GM19372 (cell line): ENCODE results near the gene SNRNP70.
"Not testable (repeated sequence)": the region's sequence is repeated elsewhere in the genome, so short reads cannot be mapped to it uniquely, and the experiment has no call there.

ENCODE experiments used
- ATAC-seq: cut with Tn5 transposase; IDR thresholded peaks from one replicate; pipeline ENCODE4 v1.9.1; 2021; ENCODE audit warnings: mild to moderate bottlenecking, low read depth, moderate library complexity; ENCODE audit not compliant: unreplicated experiment

SNRNP70 gene

DNA sequence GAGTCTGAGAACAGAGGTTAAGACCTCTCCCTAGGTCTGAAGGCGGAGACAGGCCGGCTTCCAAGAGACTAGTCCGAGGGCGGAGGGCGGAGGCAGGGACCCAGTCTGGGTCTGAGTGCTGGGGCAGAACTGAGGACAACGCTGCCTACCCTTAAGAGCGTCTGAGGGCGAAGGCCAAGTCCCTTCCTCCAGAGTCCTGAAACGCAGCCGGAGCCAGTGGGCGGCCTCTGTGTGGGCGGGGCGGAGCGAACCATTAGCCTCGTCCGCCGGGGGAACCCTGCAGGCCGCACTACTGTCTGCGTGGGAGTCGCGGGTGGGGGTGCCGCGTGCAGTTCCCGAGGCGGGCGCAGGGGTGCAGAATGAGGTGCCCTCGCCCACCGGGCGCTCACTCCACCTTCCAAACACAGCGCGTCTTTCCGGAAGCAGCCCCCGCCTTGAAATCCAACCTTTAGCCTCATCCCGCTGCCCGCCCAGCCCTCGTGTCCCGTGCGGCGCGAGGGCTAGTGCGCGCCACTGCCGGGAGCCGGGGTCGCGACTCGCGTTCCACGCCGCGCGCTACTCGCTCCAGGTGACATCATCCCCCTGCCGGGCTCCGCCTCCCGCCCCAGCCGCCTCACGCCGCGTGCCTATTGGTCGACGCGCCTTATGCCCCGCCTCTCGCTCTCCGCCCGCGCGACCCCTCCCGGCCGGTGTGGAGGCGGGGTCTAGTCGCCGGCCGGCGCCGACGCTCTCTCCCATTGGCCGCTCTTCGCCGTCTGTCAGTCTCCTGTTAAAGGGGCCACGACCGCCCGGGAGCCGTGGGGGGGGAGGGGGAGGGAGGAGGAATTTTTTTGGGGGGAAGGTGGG, 33.5 kb downstream of the SNRNP70 start, which contains the start of gene C19orf73:
Gene C19orf73 (minus strand): TSS at position 579 of the 846 bp plus-strand sequence. CDS start 121 bp downstream, at position 458.
- peak; percentile 80 for ATAC-seq

DNA sequence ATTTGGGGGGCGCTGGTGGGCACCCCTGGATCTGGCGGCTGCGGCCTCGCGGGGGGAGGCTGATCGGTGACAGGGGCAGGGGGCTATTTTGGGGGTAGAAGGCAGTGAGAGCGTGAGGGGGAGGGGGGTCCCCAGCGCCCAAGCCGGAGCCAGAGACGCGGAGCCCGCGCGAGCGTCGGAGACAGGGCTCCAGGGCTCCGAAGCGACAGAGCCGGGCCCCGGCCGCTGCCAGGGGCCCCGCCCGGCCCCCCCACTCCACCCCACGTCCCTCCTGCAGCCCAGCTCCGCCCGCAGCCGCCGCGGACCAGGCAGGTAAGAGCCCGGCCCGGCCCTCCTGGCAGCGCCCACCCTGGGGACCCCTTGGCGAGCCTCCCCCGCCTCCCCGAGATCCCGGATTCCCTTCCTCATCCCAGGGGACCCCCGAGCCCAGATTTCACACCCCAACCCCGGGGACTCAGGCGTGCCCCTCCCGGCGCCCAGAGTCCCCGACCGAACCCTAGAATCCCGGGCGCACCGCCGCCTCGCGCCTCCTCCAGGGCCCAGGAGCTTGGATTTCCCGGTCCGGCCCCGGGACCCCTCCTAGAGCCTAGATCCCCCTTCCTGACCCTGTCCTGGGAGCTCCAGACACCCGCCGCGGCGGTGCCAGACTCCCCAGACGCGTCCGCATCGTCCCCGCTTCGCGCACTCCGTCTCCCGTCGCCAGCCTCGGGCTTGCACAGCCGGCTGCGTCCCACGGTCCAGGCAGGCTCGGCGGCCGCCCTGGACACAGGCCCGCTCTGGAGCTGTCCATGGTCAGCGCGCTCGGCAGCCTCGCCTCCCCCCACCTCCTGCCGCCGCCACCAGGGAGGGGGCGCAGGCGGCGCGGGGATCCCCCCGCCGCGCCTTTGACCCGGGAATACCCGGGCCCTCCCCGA, 34.4 kb downstream of the SNRNP70 start, which contains the start of gene PPFIA3:
Gene PPFIA3 (plus strand): TSS at position 134 of the 914 bp plus-strand sequence. CDS start 8,330 bp downstream, outside the sequence.
- no peak for ATAC-seq

DNA sequence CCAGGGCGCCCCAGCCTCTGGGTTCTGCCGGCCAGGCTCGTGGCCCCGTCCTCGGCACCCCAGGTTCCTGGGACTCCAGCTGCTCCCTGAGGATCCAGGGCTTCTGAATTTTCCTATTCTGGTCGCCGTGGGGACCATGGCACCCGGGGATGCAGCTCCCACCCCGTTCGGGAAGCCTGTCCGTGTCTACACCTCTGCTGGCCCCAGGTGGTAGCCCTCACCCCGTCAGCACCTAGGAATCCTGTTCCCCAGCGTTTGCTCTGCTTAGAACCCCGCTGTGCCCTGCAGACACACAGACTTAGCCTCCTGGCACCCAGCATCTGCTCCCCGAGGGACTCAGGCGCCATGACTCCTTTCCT, 35.1 kb downstream of the SNRNP70 start:
- no peak for ATAC-seq

DNA sequence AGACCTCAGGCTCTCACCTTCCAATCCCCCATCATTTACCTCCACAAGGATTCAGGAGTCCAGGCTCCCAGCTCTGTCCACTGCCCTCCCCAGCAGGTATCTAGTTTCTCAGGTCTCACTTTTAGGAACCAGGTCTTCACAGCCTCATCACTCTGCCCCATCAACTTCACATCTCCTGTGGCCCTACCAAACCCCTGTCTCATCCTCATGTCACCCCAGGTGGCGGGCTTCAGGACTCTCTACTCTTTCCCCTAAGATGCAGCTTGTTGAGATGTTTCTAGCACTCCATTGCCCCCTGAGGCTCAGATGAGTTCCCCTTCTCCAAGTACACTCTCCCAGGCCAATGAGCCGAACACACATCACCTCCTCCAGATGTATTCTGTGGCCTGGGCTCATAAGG, 35.6 kb downstream of the SNRNP70 start:
- no peak for ATAC-seq

DNA sequence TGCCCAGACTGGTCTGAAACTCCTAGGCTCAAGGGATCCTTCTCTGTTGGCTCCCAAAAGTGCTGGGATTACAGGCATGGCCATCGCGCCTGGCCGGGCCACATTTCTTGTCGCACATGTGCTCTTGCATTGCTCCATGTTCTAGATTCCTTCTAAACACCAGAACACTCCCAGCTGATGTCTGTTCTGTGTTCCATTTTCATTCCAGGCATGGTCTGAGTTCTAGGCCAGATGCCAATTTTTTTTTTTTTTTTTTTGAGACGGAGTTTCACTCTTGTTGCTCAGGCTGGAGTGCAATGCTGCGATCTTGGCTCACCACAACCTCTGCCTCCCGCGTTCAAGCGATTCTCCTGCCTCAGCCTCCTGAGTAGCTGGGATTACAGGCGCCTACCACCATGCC, 36.6 kb downstream of the SNRNP70 start:
- not testable (repeated sequence) for ATAC-seq

DNA sequence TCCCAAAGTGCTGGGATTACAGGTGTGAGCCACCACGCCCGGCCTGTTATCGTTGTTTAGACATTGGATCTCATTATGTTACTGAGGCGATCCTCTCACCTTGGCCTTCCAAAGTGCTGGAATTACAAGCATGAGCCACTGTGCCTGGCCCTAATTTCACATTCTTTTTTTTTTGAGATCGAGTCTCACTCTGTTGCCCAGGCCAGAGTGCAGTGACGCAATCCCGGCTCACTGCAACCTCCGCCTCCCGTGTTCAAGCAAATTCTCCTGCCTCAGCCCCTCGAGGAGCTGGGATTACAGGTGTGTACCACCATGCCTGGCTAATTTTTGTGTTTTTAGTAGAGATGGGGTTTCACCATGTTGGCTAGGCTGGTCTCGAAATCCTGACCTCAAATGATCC, 38.0 kb downstream of the SNRNP70 start:
- not testable (repeated sequence) for ATAC-seq

DNA sequence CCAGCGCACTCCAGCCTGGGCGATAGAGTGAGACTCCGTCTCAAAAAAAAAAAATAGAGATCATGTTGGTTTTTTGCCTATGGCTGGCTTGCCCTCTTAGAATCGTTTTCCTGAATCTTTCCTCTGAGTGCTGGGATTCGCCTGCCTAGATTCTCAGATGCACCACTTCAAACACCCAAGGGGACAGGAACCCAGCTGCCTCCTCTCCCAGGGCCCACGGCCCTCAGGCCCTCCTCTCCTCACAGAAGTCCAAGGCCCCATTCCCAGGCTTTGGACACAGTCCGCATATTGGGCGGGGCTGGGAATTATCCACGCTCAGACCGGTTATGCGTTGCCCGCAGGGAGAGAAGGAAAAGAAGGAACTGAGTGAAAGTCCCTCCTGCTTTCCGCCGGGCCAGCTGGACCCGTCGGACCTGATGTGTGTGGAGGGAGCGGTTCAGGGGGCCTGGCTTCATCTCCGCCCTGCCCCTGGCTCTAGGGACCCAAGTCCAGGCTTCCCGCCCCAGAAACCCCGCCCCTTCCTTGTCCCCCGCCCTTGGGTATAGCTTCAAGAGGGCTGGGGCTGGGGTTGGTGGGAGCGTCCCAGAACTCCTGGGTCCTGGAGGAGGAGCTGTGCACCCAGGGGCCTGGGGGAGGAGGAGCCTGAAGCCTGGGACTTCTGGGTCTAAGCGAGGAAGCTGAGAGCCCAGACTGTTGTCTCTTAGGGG, 39.9 kb downstream of the SNRNP70 start:
- no peak for ATAC-seq

DNA sequence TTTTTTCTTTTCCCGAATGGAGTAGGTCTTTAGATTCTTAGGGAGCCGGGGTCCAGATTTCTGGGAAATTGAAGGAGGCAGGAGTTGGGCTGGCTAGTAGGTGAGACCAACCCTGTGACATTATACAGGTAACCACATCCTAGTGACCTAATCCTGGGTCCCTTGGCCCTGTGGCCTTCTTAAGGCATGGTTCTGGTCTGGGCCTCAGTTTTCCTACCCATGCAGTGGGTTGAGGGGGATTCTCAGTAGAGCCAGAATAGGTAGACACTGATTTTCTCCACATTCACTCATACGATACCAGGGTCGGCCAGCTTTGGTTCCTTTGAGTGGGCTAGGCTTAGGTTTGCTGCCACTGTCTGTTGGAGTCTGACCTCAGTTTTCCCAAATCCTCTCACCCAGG, 41.3 kb downstream of the SNRNP70 start:
- ATAC-seq, result no peak

DNA sequence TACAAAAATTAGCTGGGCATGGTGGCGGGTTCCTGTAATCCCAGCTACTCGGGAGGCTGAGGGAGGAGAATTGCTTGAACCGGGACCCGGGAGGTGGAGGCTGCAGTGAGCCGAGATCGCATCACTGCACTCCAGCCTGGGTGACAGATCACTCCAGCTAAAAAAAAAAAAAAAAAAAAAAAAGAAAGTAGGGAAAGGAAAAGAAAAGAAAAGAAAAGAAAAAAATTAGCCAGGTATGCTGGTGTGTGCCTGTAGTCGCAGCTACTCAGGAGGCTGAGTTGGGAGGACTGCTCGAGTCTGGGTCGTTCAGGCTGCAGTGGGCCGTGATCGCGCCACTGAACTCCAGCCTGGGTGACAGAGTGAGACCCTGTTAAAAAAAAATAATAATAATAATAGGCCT, 42.0 kb downstream of the SNRNP70 start:
- not testable (repeated sequence) for ATAC-seq

DNA sequence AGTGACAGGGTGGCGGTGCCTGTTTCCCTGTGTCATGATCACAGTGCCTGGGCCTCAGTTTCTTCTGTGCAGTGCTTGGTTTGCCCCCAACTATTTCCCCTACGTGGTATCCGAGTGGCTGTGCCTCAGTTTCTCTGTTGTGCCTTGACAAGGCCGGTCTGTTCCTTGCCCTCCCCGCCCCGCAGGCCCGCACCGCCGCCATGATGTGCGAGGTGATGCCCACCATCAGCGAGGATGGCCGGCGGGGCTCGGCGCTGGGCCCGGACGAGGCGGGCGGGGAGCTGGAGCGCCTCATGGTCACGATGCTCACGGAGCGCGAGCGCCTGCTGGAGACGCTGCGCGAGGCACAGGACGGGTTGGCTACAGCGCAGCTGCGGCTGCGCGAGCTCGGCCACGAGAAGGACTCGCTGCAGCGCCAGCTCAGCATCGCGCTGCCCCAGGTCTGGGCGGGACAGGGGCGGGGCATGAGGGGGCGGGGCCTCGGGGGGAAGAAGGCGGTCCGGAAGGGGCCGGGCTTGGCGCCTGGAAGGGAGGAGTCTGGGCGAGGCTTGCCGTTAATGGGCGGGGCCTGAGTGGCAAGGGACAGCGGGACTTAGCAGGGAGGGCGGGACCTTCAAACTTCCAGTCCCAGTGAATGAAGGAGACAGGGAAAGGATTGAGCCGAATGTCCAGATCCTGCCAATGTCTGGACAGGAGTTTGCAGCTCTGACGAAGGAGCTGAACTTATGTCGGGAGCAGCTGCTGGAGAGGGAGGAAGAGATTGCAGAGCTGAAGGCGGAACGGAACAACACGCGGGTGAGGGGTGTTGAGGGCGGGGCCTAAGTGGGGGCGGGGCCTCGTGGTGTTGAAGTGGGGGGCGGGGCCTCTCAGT, 42.7 kb downstream of the SNRNP70 start:
- ATAC-seq, result peak; percentile 86

DNA sequence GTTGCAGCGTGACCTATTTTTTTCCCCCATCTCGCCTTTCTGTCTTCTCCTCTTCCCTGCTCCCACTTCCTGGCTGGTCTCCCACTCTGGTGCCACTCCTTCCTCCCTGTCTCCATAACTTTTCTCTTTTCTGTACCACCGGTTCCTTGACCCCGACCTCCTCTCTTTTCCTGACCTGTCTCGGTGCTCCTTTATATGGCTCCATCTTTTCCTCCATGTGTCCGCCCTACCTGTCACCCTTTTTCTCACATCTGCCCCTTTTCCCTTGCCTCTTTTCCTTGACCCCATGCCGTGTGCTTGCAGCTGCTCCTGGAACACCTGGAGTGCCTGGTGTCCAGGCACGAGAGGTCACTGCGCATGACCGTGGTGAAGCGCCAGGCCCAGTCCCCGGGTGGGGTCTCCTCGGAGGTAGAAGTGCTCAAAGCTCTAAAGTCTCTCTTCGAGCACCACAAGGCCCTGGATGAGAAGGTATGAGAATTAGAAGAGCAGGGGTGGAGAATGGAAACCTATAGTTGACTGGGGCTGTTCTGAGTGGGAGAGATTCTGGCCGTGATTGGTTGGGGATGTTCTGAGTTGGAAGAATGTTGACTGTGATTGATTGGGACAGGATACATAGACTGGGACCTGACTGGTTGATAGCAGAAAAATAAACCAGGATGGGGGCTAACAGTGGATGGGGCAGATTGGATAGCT, 43.4 kb downstream of the SNRNP70 start:
- no peak for ATAC-seq

DNA sequence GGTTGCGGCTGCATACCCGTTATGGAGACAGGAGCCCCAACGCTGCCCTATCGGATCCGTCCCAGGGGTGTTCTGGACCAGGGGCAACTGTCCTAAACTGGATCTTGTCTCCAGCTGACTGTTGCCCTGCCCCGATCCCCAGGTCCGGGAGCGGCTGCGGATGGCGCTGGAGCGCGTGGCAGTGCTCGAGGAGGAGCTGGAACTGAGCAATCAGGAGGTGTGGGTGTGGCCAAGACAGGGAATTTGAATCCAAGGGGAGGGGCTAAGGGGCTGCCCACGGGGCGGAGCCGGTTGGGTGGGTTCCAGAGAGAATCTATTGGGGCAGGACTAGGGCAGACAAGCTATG, 44.0 kb downstream of the SNRNP70 start:
- ATAC-seq, result no peak

DNA sequence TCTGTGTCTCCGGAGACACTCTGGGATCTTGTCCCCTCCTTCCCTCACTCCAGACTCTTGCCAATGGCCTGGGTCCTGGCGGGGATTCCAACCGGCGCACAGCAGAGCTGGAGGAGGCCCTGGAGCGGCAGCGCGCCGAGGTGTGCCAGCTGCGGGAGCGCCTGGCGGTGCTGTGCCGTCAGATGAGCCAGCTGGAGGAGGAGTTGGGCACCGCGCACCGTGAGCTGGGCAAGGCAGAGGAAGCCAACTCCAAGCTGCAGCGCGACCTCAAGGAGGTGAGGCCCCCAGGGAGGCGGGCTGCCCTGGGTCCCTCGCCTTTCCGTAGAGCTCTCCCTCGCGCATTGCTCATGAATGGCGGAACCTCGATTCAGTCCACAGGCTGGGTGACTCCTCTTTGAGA, 45.1 kb downstream of the SNRNP70 start:
- no peak for ATAC-seq

DNA sequence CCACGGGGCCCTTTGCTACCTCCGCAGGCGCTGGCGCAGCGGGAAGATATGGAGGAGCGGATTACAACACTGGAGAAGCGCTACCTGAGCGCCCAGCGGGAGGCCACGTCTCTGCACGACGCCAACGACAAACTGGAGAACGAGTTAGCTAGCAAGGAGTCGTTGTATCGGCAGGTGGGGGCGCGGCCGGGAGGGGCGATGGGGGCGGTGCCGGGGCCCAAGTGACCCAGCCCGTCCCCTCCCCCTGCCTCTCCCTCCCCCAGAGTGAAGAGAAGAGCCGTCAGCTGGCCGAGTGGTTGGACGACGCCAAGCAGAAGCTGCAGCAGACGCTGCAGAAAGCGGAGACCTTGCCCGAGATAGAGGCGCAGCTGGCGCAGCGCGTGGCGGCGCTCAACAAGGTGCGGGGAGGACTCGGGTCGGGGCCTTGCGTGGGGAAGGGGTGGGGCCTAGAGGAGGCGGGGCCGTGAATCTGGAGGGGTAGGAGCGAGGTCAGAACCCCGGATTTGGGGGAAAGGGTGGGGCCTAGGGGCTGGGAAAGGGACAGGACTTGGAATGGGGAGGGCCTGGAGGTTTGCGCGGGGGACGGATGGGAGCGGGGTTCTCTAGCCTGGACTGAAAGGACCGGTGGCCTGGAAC, 47.8 kb downstream of the SNRNP70 start:
- no peak for ATAC-seq

DNA sequence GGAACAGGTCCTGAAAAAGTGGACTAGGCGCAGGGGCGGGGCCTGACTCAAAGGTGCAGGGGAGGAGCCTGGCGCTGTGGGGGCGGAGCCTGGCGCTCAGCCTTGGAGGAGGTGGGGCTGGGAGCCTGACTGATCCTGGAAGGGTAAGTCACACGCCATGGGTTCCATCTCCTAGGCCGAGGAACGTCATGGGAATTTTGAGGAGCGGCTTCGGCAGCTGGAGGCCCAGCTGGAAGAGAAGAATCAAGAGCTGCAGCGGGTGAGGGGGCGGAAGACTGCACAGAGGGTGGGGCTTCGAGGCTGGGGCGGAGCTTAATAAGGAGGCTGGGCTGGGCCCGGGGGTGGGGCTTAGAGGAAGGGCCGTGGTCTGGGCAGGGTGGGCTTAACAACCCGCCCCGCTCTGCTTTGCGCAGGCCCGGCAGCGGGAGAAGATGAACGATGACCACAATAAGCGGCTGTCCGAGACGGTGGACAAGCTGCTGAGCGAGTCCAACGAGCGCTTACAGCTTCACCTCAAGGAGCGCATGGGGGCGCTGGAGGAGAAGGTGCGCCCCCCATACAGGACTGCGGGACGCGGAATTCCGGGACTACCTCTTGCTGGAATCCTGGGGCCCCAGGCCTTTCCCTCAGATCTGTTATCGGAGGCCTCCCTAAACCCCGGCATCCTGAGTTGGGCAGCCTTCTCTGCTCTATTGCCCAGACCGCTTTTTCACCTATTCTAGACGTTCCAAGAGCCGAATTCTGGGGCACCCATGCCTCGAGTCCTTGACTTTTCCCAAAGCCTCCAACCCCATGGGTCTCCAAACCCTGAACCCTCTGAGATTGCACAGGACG, 48.6 kb downstream of the SNRNP70 start:
- no peak for ATAC-seq

DNA sequence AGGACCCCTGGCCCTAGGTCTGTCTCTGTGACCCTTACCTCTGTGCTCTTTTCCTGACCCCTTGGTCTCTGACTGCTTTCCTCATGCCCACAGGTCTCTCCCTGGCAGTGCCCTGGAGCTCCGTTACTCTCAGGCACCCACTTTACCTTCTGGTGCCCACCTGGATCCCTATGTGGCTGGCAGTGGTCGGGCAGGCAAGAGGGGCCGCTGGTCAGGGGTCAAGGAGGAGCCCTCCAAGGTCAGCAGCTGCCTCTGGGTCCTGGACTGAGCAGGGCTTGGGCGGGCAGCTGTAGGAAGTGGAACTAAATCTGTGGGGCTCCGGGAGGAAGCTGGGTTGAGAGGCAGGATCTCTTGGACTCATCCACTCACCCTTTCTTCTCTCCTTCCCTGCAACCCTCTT, 50.4 kb downstream of the SNRNP70 start:
- no peak for ATAC-seq

DNA sequence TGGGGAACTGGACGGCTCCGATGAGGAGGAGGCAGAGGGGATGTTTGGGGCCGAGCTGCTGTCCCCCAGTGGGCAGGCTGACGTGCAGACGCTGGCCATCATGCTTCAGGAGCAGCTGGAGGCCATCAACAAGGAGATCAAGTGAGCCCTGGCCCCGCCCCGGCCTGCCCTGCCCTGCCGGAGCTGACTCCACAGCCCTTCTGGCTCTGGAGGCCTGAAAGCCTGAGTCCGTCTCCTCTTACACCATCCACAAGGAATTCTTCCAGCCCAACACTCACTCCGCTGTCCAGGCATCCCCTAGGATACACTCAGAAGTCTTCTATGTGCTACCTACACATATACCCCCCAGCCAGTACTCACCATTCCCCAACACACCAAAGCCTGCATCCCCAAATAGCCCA, 51.5 kb downstream of the SNRNP70 start:
- no peak for ATAC-seq

DNA sequence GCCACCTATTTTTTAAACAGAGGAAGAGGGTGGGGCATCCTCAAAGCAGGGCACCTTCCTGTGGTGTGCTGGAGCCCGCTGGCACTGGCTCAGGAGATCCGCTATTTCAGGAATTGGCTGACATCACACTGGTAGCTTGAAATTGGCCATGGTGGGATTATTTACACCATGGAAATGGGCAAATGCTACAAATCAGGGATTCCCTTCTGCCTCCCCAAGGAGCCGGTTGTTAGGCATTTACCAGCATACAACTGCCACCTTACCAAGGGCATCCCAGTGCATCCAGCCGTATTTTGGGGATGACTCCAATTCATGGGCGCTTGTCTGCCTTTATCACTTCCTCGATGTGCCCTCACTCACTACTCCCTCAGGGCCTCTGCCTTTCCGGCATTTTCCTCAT, 55.7 kb downstream of the SNRNP70 start:
- no peak for ATAC-seq
